Measurements from ENCODE around the gene ADAMTS12. TPM values are rescaled to one million over a fixed set of nuclear protein-coding genes. Genes with fewer than 3 reads are reported as not detected.

The ADAMTS12 gene
- total and polyA plus RNA-seq, 2 of the 8 experiments (the other 6 are each of a cell fraction or from before 2014, with no cell fraction given): 6.4 to 12.8 TPM

- no peak for TF ChIP-seq CHD7 (IDR thresholded peaks at IDR 0.05; ENCODE audit: insufficient replicate concordance, low read length)
- TF ChIP-seq FOSL1 (IDR thresholded peaks at IDR 0.05; ENCODE audit: insufficient read depth, low read depth, low read length): no peak
- no peak for TF ChIP-seq CEBPB (IDR thresholded peaks at IDR 0.05; ENCODE audit: low read depth, low read length)
- TF ChIP-seq CHD1 (IDR thresholded peaks at IDR 0.05; ENCODE audit: low read depth, low read length): no peak
Observed at GRCh38 chr5:33795496-33795895, 96.3 kb downstream of the ADAMTS12 start (continued).

Measured in H1 (cell line).